ENCODE measurements around the gene SPAG9. TPM values are rescaled to one million over a fixed set of nuclear protein-coding genes. Genes with fewer than 3 reads are reported as not detected.

The SPAG9 gene, protein sequence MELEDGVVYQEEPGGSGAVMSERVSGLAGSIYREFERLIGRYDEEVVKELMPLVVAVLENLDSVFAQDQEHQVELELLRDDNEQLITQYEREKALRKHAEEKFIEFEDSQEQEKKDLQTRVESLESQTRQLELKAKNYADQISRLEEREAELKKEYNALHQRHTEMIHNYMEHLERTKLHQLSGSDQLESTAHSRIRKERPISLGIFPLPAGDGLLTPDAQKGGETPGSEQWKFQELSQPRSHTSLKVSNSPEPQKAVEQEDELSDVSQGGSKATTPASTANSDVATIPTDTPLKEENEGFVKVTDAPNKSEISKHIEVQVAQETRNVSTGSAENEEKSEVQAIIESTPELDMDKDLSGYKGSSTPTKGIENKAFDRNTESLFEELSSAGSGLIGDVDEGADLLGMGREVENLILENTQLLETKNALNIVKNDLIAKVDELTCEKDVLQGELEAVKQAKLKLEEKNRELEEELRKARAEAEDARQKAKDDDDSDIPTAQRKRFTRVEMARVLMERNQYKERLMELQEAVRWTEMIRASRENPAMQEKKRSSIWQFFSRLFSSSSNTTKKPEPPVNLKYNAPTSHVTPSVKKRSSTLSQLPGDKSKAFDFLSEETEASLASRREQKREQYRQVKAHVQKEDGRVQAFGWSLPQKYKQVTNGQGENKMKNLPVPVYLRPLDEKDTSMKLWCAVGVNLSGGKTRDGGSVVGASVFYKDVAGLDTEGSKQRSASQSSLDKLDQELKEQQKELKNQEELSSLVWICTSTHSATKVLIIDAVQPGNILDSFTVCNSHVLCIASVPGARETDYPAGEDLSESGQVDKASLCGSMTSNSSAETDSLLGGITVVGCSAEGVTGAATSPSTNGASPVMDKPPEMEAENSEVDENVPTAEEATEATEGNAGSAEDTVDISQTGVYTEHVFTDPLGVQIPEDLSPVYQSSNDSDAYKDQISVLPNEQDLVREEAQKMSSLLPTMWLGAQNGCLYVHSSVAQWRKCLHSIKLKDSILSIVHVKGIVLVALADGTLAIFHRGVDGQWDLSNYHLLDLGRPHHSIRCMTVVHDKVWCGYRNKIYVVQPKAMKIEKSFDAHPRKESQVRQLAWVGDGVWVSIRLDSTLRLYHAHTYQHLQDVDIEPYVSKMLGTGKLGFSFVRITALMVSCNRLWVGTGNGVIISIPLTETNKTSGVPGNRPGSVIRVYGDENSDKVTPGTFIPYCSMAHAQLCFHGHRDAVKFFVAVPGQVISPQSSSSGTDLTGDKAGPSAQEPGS (N-terminal part only)
- total RNA-seq, result 307 TPM

DNA sequence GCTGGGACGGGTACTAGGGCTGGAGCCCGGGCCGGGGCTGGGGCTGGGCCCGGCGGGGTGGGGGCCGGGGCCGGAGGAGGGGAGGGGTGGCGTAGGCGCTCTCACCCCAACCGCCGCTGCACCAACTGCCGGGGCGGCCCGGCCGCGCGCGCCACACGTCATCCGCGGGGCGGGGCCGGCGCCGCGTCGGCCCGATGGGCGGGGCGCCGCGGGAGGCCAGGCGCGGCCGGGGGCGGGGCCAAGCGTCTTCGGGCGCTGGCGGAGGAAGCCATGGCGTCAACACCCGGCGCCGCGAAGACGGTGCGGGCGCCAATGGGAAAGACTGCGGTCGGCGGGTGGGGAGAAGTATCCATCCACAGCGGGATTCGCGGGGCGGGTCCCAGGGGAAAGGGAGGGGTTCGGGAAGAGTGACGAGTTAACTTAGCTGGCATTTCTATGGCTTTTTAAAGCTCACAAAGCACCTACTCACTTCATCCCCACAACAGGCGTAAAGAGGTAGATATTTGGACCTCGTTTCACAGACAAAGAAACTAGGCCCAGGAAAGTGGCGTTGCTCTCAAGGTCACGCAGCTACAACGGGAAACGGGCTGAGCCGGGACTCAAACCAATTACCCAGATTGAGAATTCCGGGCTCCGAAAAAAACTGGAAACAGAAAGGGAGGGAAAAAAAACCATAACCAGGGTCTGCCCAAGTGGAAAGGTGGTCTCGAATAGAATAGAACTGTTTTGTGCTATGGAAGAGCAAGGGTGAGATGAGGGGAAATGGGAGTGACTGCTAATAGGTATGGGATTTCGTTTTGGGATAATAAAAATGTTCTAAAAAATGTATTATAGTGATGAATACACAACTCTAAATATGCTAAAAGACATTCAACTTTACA is at the start of gene SPAG9:
TSS of gene SPAG9 (minus strand) at position 130 of the 881 bp plus-strand sequence. CDS start 212 bp downstream, outside the sequence.
- peak; percentile 90 for DNase-seq

DNA sequence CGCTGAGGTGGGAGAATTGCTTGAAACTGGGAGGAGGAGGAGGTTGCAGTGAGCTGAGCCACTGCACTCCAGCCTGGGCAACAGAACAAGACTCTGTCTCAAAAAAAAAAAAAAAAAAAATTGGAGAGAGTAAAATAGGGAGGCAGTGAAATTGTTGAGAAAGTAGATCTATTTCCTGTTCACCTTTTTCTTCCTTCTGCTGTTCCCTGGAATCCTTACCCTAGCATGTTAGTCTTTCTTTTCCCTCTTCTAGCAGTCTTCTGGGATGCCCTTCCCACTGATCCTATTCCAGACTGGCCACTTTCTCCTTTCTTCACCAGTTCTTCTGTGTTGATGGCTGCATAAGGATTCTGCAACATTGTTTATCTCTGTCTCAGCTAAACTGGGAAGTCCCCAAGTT is 48.7 kb upstream of the SPAG9 start:
- no peak for DNase-seq

DNA sequence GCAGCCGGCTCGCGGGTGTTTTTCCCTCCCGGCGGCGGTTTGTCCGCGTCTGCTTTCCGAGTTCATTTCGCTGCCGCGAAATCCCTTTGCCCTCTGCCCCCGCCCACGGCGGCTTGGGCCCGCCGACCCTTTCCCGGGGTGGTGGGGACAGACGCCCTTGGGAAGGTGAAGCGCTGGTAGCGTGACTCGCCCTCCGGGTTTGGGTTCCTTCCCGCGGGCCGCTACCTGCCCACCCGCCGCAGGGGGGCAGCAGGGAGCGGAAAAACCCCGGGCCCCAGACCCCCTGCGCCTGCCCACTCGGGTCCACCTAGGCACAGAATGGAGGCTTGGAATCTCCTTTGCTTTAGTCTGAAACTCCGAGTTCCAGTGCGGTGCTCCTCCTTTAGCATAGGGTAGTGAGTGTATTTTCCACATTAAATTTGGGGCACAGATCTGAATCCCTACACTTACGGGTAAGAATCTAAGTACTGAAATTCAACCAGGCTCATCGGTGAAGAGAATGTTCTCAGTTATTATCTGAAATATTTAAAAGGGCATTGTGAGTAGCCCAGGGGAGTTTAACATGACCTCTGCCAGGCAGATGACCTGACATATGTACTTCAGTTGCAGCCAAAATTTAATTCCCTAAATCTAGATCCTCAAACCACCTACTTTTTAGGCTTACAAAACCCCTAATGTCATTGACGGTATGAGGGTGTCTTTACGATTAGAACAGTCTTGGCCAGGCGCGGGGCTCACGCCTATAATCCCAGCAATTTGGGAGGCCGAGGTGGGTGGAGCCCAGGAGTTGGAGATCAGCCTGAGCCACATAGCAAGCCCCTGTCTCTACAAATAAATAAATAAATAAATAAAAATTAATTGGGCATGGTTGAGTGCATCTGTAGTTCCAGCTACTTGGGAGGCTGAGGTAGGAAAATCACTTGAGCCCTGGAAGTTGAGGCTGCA is 46.6 kb upstream of the SPAG9 start:
- no peak for DNase-seq

DNA sequence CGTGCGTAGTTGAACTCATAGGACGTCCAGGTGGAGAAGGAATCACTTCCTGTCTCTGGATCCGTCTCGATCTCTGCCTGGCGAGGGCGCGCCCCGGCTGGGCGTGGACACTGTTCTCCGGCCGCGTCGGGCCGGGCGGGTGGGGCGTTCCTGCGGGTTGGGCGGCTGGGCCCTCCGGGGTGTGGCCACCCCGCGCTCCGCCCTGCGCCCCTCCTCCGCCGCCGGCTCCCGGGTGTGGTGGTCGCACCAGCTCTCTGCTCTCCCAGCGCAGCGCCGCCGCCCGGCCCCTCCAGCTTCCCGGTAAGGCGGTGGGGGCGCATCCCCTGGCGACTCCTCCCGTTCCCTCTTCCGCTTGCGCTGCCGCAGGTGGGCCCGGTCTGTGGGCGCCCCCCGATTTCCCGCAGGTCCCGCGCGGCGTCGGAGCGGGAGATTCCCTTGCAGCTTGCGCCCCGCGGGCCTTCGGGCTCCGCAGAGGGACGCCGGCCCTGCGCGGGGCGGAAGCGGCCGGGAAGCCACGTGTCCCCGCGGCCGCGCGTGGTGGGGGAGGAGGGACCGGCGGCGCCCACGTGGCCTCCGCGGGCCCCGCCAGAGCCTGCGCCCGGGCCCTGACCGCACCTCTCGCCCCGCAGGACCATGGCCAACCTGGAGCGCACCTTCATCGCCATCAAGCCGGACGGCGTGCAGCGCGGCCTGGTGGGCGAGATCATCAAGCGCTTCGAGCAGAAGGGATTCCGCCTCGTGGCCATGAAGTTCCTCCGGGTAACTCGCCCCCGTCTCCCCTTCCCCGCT is 45.7 kb upstream of the SPAG9 start, which contains the start of gene NME2:
TSS of gene NME2 (plus strand) at position 214 of the 789 bp plus-strand sequence. CDS start at position 634, 420 bp downstream.
- peak; percentile 60 for DNase-seq

DNA sequence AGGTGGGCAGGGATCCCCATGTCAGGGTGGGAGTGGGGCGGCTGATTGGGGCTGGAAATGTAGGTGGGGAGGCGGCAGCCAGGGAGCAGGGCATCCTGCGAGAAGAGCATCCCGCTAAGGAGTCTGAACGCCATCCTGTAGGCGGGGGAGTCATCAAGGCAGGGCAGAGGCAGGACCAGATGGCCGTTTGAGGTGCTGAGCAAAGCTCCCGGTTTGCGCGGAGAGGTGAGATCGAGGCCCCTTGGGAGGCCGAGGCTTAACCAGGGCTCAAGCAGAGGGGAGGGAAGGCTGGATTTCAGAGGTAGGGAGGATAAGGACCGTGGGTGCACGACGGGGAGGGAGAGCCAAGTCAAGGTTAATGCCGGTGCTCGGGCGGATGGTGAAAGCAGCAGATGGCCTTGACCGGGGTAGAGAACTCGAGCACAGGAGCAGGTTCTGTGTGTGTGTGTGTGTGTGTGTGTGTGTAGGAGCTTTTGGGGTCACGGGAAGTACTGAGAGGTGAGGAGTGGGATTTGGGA is 45.1 kb upstream of the SPAG9 start:
- DNase-seq, result no peak

DNA sequence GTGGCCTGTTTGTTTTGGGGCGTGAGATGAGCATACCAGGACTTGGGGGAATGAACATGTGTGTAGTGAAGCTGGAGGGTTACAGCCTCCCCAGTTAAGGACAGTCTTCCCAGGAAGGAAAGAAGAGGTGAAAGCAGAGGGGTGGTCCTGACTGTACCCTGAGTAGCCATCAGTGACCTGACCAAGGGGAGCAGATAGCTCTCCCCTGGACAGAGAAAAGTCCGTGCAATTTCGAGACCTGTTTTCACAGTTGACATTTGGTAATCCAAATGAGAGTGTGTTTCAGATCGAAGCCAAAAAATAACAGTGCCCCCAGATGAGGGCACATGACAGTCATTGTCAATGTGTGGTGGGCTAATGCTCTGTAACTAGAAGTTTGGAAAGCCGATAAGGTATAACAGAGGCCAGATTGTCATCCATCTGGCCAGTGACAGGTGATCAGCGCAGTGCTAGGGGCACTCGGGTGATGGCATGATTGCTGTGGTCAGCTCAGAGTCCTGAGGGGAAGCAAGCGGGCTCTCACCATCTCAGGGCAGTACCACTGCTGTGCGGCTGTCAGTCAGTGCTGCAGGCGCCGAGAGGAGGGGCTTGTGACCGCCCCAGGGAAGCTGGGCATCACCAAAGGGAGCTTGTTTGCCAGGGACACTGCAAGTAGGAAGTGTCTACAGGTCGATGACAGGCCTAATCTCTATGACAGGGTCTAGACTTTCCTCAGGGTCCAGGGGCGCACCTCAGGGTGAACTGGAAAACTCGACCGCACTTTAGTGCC is 44.4 kb upstream of the SPAG9 start:
- no peak for DNase-seq

DNA sequence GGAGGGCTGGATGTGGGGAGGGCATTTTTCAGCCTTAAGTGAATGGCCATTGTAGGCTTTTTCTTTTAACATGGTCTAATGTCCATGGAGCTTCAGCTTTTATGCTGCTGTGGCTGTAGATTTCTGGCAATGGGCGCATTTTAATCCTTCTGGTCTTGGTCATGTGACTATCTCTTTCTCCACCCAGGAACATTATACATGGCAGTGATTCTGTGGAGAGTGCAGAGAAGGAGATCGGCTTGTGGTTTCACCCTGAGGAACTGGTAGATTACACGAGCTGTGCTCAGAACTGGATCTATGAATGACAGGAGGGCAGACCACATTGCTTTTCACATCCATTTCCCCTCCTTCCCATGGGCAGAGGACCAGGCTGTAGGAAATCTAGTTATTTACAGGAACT is 40.9 kb upstream of the SPAG9 start:
- no peak for DNase-seq

DNA sequence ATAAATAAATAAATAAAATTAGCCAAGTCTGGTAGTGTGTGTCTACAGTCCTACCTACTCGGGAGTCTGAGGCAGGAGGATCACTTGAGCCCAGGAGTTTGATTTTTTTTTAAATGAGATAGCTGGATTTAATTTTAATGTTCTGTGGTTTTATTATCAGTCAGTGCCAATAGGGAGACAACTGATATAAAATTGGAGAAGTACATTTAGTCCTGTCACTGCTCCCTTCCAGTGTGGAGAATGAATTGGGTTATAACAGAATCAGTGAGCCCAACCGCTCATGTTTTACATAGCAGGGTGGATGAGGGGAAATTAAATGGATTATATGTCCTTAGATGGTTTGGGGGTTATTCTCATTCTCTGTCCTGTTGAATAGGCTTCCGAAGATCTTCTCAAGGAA is 38.9 kb upstream of the SPAG9 start:
- no peak for DNase-seq

DNA sequence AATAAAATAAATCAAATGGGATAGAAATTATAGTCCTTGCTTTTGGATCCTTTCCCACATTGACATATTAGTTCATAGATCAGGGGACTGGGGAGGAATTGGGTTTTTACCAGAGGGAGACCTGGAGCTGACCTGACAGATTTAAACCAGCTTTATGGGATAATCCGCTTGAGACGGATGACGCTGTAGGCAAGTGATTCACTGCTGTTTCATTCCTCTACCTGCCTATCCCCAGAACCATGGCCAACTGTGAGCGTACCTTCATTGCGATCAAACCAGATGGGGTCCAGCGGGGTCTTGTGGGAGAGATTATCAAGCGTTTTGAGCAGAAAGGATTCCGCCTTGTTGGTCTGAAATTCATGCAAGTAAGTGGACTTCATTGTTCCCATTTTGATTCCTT is 34.7 kb upstream of the SPAG9 start:
- DNase-seq, result no peak

DNA sequence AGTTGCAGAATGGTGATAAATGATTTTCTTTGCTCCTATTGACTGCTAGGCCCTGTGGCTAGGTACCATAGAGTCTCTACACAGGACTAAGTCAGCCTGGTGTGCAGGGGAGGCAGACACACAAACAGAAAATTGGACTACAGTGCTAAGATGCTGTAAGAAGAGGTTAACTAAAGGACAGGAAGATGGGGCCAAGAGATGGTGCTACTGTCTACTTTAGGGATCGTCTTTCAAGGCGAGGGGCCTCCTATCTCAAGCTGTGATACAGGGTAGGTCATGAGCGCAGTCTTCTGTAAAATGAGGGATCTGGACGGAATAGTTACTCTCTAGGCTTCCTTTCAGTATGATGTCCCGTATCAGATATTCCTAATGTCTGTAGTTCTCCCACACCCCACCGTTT is 33.5 kb upstream of the SPAG9 start:
- no peak for DNase-seq

DNA sequence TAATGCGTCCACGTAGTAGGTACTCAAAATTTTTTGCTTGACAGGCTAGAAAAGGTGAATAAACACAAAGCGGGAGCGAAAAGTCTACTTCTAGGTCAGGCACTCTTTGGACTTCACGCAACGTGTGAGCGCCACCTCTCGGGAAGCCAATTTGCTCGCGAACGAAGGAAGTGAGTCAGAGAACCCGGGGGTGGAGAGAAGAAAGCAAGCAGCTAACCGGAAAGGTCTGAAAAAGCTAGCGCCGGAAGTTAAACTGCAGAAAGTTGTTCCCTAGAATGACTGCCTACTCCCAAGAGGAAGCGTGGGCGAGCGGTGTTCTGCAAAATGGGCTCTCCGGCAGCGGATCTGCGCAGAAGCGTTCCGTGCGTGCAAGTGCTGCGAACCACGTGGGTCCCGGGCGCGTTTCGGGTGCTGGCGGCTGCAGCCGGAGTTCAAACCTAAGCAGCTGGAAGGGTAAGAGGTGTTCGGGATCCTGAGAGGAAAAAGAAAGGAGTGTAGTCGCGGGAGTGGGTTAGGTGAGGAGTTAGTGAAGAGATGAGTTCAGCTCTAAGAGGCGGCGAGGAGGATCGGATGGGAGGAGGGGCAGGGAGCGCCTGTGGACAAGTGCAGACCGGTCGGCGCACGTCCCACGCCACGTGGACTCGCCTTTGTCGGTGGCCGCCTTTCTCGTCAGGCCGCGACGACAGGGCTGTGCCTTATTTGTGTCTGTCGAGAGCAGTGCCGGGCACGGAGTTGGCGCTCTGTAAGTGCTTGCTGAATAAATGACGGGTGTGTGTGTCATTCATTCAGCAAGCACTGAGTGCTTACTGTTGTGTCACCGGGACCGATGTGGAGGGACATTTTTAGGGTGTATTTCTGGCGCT is 32.8 kb upstream of the SPAG9 start, which contains the start of gene NME1:
TSS of gene NME1 (plus strand) at position 350 of the 863 bp plus-strand sequence. CDS start 2,096 bp downstream, outside the sequence.
- DNase-seq, result peak; percentile 98

DNA sequence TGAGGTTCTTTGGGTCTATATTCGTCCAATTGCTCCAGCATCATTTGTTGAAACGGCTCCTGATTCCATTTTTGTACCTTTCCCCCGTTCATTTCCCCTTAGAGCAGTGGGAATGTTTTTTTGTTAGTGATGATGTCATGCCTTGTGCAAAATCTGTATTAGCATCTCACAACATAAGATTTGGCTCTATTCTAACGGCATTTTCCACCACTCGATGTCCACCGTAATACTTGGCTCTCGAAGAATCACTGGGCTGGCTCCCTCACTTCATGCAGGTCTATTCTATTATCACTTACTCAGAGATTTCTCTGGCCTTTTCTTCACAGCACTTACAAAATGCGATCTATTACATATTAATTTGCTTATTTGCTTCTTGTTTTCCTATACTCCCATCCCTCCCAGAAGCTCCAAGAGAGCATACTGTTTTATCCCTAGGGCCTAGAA is 32.1 kb upstream of the SPAG9 start:
- DNase-seq, result no peak

DNA sequence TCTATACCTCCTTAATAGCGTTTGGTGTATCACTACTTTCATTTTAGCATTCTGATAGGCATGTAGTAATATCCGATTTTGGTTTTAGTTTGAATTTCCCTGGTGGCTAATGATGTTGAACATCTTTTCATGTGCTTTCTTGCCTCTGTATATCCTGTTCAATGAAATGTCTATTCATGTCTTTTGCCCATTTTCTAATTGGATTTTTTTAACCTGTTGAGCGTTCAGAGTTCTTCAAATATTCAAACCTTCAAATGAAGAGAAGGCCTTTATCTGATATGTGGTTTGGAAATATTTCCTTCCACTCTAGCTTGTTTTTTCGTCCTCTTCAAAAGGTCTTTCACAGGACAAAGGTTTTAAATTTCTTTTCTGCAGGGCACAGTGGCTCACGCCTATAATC is 30.3 kb upstream of the SPAG9 start:
- DNase-seq, result no peak

DNA sequence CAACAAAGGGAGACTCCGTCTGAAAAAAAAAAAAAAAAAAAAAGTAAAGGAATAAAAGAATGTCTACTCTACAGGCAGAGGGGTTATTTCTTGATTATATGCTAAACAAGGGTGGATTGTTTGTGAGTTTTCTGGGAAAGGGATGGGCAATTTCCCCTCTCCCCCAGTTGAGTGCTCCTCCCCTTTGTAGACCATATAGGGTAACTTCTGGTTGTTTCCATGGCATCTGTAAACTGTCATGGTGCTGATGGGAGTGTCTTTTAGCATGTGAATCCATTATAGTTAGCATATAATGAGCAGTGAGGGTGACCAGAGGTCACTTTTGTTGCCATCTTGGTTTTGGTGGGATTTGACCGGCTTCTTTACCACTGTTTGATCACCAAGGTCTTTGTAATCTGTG is 28.5 kb upstream of the SPAG9 start:
- no peak for DNase-seq

DNA sequence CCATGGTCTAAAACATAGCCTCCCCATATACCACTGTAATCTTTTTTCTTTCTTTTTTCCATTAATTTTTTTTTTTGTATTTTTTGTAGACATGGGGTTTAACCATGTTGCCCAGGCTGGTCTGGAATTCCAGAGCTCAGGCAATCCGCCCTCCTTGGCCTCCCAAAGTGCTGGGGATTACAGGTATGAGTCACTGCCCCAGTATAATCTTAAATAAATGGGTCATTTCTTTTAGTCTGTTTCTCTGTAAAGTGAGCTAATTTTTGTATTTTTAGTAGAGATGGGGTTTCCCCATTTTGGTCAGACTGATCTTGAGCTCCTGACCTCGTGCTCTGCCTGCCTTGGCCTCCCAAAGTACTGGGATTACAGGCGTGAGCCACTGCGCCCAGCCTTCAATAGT is 27.0 kb upstream of the SPAG9 start:
- no peak for DNase-seq

DNA sequence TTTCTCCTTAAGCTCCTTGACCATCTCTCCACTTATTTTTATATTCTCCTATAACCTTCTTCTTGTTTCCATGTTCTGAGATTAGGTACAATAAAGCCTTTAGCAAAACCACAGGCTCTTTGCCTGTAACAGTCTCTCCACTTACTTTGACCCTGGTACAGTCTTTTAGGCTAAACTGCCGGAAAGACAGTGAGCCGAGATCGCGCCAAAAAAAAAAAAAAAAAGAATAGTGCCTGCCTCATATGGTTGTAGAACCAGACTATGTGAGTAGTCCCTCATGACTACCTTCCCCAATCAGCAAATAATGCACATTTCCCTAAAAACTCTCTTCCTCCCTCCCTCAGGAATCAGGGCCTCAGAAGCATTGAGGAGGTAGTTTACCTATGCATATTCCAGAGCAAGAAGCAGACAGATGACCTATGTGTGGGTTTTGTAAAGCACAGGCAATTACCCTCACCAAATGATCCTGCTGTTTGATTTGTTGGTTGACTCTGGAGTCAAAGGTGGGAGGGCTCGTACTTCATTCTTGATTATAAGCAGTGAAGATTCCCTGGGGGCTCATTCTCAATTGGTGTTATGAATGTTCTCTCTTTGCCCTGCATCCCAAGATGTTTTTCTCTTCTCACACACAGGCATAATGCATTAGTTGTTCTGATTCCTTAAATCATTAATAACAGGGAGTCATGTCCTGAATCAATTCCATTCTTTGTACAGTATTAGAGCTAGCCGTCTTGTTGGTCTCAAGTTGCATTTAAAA is 23.8 kb upstream of the SPAG9 start:
- DNase-seq, result no peak

Measured in occipital lobe (tissue), 2 donors.